SU-DHL-6 (cell line): Measurements from ENCODE around the gene CLCNKB.

Experiments
- H2AFZ ChIP-seq: fragments of 200-600 bp; sonication (generic); 2 replicates; pipeline ENCODE4 v1.6.1; 2014; ENCODE audit warnings: low read depth, mild to moderate bottlenecking, moderate library complexity, mixed read lengths, antibody characterized with exemption, low read length; ENCODE audit not compliant: severe bottlenecking
- H3F3A ChIP-seq: fragments of 200-600 bp; shearing (Covaris generic); 2 replicates; pipeline ENCODE4 v1.6.0; 2016; ENCODE audit warnings: antibody characterized with exemption, mild to moderate bottlenecking; ENCODE audit not compliant: insufficient read depth
- H3K27ac ChIP-seq: fragments of 200-600 bp; sonication (generic); 2 replicates; pipeline ENCODE4 v1.5.1; 2016; ENCODE audit warnings: low read depth, mild to moderate bottlenecking, low read length, moderate library complexity, mixed read lengths
- H3K27me3 ChIP-seq: fragments of 200-600 bp; sonication (generic), shearing (Covaris generic); 2 replicates; pipeline ENCODE4 v1.6.0; 2014; ENCODE audit warnings: mild to moderate bottlenecking, low read length
- H3K36me3 ChIP-seq: fragments of 200-600 bp; sonication (generic); 2 replicates; pipeline ENCODE4 v1.6.1; 2014; ENCODE audit warnings: mild to moderate bottlenecking, low read length, mixed read lengths
- H3K4me2 ChIP-seq: fragments of 300-600, 200-600 bp; shearing (Covaris generic), sonication (generic); 2 replicates; pipeline ENCODE4 v1.6.0; 2014; ENCODE audit warnings: low read length, low read depth, mild to moderate bottlenecking; ENCODE audit not compliant: poor library complexity, severe bottlenecking
- H3K4me3 ChIP-seq: fragments of 200-600 bp; sonication (generic); 2 replicates; pipeline ENCODE4 v1.5.1; 2014; ENCODE audit warnings: antibody characterized with exemption, low read length, mild to moderate bottlenecking, mixed read lengths; ENCODE audit not compliant: insufficient read depth, poor library complexity, severe bottlenecking
- H3K79me2 ChIP-seq: fragments of 200-600 bp; sonication (generic); 2 replicates; pipeline ENCODE4 v1.6.1; 2014; ENCODE audit warnings: mild to moderate bottlenecking, low read length, moderate library complexity; ENCODE audit not compliant: insufficient read depth
- H3K9ac ChIP-seq: fragments of 200-600 bp; sonication (generic); 2 replicates; pipeline ENCODE4 v1.7.0; 2014; ENCODE audit warnings: mild to moderate bottlenecking, low read length
- H3K9me2 ChIP-seq: fragments of 200-600 bp; sonication (generic); replicated peaks from 2 replicates; pipeline ENCODE4 v1.6.1; 2014; ENCODE audit warnings: low read length; ENCODE audit not compliant: insufficient read depth
- H3K9me3 ChIP-seq: fragments of 200-600 bp; sonication (generic); 2 replicates; pipeline ENCODE4 v1.6.1; 2014; ENCODE audit warnings: low read length, mixed read lengths; ENCODE audit not compliant: insufficient read depth
- H4K20me1 ChIP-seq: fragments of 200-600 bp; sonication (generic); 2 replicates; pipeline ENCODE4 v1.6.1; 2014; ENCODE audit warnings: low read depth, mild to moderate bottlenecking, antibody characterized with exemption, low read length, moderate library complexity, mixed read lengths
- EZH2phosphoT487 ChIP-seq: fragments of 200-600 bp; sonication (generic), shearing (Covaris generic); conservative IDR thresholded peaks from 2 replicates; pipeline ENCODE4 v1.6.1; 2018; ENCODE audit warnings: mild to moderate bottlenecking, antibody characterized with exemption, low read length, moderate library complexity, mixed read lengths
- TF ChIP-seq, protein P1 (sequence below): fragments of 200-600 bp; sonication (generic); IDR thresholded peaks from one replicate; pipeline ENCODE4 v1.5.1; 2017; ENCODE audit warnings: antibody characterized with exemption, mild to moderate bottlenecking, low read length, moderate library complexity; ENCODE audit not compliant: insufficient read depth, poor library complexity, severe bottlenecking

The CLCNKB gene

DNA sequence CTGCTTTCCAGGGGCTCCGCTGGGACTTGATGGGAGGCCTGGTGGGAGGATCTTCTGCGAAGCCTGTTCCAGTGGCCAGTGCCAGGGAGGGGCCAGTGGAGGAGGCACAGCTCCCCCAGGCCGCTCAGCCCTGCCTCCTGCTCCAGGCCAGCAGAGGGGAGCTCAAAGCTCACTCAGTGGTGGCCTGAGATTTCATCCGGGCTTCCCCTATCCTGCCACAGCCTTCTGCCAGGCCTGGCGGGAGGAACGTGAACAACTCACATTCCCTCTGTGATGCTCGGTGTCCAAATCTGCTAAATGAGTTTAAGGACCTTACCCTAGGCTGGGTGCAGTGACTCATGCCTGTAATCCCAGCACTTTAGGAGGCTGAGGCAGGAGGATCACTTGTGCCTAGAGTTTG lies 3.3 kb downstream of the CLCNKB start:
- Histone ChIP-seq H3F3A (no peaks in the 10 kb centered on the region), H3K27ac (no peak overlapping the region), H3K9ac (no peak overlapping the region), H3K27me3 (no peaks in the 10 kb centered on the region), H3K79me2 (no peaks in the 10 kb centered on the region), H3K9me2 (no peaks in the 10 kb centered on the region), H3K9me3 (no peaks in the 10 kb centered on the region), H3K4me2 (no peak overlapping the region), H3K4me3 (no peak overlapping the region), H2AFZ (no peak overlapping the region), H4K20me1 (no peaks in the 10 kb centered on the region), H3K36me3 (no peaks in the 10 kb centered on the region)
- no peak for TF ChIP-seq EZH2phosphoT487
- TF ChIP-seq, protein P1, sequence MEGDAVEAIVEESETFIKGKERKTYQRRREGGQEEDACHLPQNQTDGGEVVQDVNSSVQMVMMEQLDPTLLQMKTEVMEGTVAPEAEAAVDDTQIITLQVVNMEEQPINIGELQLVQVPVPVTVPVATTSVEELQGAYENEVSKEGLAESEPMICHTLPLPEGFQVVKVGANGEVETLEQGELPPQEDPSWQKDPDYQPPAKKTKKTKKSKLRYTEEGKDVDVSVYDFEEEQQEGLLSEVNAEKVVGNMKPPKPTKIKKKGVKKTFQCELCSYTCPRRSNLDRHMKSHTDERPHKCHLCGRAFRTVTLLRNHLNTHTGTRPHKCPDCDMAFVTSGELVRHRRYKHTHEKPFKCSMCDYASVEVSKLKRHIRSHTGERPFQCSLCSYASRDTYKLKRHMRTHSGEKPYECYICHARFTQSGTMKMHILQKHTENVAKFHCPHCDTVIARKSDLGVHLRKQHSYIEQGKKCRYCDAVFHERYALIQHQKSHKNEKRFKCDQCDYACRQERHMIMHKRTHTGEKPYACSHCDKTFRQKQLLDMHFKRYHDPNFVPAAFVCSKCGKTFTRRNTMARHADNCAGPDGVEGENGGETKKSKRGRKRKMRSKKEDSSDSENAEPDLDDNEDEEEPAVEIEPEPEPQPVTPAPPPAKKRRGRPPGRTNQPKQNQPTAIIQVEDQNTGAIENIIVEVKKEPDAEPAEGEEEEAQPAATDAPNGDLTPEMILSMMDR: no peak

DNA sequence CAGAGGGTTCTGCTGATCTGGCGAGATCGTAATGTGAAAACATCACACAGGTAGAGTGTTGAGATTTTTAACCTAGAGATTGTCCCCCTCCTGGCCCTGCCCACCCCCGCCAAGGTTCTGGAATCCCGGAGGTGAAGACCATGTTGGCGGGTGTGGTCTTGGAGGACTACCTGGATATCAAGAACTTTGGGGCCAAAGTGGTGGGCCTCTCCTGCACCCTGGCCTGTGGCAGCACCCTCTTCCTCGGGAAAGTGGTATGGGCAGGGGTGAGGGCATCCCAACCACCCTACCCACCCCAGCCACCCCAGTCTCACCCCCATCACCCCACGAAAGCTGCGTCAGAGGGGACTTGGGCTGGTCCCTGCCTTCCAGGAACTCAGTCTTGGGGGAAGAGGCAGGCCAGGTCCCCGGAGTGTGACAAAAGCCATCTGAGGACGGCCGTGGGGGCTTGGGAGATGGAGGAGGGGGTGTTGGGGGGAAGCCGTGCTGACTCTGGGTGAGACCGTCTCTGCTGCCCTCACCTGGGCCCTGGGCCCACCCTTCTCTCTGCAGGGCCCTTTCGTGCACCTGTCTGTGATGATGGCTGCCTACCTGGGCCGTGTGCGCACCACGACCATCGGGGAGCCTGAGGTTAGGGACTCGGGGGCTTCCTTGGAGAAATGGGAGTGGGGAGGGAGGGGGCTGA lies 4.4 kb downstream of the CLCNKB start:
- H3K9me2 ChIP-seq: no peaks in the 10 kb centered on the region
- H4K20me1 ChIP-seq: no peaks in the 10 kb centered on the region
- H3K79me2 ChIP-seq: no peaks in the 10 kb centered on the region
- no peaks in the 10 kb centered on the region for H3K36me3 ChIP-seq
- H3K4me2 ChIP-seq: no peak overlapping the region
- no peaks in the 10 kb centered on the region for H3F3A ChIP-seq
- H3K27ac ChIP-seq: no peak overlapping the region
- H3K9me3 ChIP-seq: no peaks in the 10 kb centered on the region
- H3K27me3 ChIP-seq: no peaks in the 10 kb centered on the region
- H3K9ac ChIP-seq: no peak overlapping the region
- no peak overlapping the region for H3K4me3 ChIP-seq
- no peak for TF ChIP-seq EZH2phosphoT487
- TF ChIP-seq, protein P1: no peak
- no peak overlapping the region for H2AFZ ChIP-seq

DNA sequence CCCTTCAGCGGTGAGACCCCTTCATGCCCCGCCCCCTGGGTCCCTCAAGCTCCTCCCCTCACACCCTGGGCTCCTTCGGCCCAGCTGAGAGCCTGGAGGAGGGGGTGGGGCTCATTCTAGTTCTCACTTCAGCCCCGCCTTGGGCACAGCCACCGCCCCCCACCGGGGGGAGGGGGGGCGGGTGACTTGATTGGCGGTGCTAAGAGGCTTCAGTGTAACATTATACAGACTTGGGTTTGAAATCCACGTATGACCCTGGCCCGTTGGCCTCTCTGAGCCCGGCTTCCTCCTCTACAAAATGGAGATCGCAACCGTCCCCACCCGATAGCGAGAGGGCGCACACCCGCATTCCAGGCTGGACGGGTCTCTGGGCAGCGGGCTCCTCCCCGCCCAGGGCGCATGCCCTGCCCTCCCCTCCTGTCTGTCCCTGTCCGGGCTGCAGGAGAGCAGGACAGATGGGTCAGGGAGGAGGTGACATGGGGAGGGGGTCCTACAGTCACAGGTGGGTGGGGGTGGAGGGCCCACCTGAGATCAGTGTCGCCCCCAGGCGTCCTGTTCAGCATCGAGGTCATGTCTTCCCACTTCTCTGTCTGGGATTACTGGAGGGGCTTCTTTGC lies 5.1 kb downstream of the CLCNKB start:
- H3K4me3 ChIP-seq: no peak overlapping the region
- H4K20me1 ChIP-seq: no peaks in the 10 kb centered on the region
- no peaks in the 10 kb centered on the region for H3K79me2 ChIP-seq
- H3K9me3 ChIP-seq: no peaks in the 10 kb centered on the region
- no peaks in the 10 kb centered on the region for H3F3A ChIP-seq
- no peaks in the 10 kb centered on the region for H3K27me3 ChIP-seq
- no peaks in the 10 kb centered on the region for H3K9me2 ChIP-seq
- H2AFZ ChIP-seq: no peak overlapping the region
- no peak overlapping the region for H3K27ac ChIP-seq
- H3K4me2 ChIP-seq: no peak overlapping the region
- no peak overlapping the region for H3K9ac ChIP-seq
- H3K36me3 ChIP-seq: no peaks in the 10 kb centered on the region
- no peak for TF ChIP-seq EZH2phosphoT487
- TF ChIP-seq, protein P1: no peak
